ENCODE data around the gene SLC35G3.

The SLC35G3 gene

GRCh38 chr17:35144840-35145239, 49.4 kb downstream of the SLC35G3 start:
- TF ChIP-seq CTCF (IDR thresholded peaks at IDR 0.05; ENCODE audit: borderline replicate concordance, insufficient read depth, low read depth, low read length) = no peak

More at GRCh38 chr17:35144840-35145239, 49.4 kb downstream of the SLC35G3 start:
- H3K4me3 ChIP-seq (ENCODE audit: low read depth, low read length) = no peak overlapping the region

Data from GM12875 (cell line).